Measurements from ENCODE around the gene CLEC16A. TPM values are rescaled to one million over a fixed set of nuclear protein-coding genes. Genes with fewer than 3 reads are reported as not detected.

CLEC16A gene
- total and polyA plus RNA-seq, 5 donors from 2014 or later, result 11.8 to 38.9 (median 12.3) TPM

GRCh38 chr16:11088074-11088730, 143.8 kb downstream of the CLEC16A start:
- Mint-ChIP-seq H3K36me3 (peaks cover 3% of the 10 kb centered on the region), H3K27me3 (no peaks in the 10 kb centered on the region), H3K4me3 (peak overlapping the region in 1 of 4 donors; percentile 7), H3K9me3 (no peaks in the 10 kb centered on the region), H3K4me1 (peaks cover 0 to 67% (median 31%) of the 10 kb centered on the region in 4 donors), H3K27ac (peak overlapping the region; percentile 33 to 87 (median 80))
- Histone ChIP-seq H3K27ac (ENCODE audit: insufficient read depth, low read length, poor library complexity, severe bottlenecking) (peak overlapping the region; percentile 27), H3K9me3 (ENCODE audit: control insufficient read depth in 2 of 2, low read length in 2 of 2) (no peaks in the 10 kb centered on the region), H3K4me3 (ENCODE audit: low read depth, low read length) (no peak overlapping the region), H3K36me3 (ENCODE audit: control insufficient read depth, insufficient read depth, low read length) (peaks cover 2% of the 10 kb centered on the region), H3K4me1 (ENCODE audit: control insufficient read depth, insufficient read depth, low read length, poor library complexity, severe bottlenecking) (peaks cover 35% of the 10 kb centered on the region), H3K27me3 (ENCODE audit: control insufficient read depth, insufficient read depth, low read length) (no peaks in the 10 kb centered on the region)
- DNase-seq (peak in 2 of 3 donors; percentile 37 to 84), ATAC-seq (ENCODE audit: low read depth in 2 of 2) (peak; percentile 75 to 80)

DNA sequence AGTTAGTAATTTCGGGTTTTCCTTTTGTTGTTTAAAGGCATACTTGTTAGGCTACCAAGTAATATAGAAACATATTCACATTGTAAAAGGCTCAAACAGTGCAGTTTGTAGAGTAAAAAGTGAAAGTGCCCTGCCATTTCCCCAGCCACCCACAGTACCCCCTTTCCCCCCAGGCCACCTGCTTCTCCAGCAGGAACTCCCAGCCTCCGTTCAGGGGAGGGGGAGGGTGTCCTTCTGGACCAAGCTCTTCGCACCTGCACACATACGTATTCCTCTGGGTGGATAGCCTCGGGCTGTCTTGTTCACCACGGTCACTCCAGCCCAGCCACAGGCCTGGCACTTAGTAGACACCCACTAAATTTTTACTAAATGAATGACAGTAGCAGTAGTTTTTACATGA, 144.5 kb downstream of the CLEC16A start:
- no peaks in the 10 kb centered on the region for H3K9me3 ChIP-seq (ENCODE audit: control insufficient read depth in 2 of 2, low read length in 2 of 2)
- H3K27me3 Mint-ChIP-seq, result no peaks in the 10 kb centered on the region
- no peak for ATAC-seq (ENCODE audit: low read depth in 2 of 2)
- H3K36me3 ChIP-seq (ENCODE audit: control insufficient read depth, insufficient read depth, low read length), result peaks cover 2% of the 10 kb centered on the region
- H3K27ac Mint-ChIP-seq, result peak overlapping the region in 2 of 3 donors; percentile 33 to 80
- H3K4me1 ChIP-seq (ENCODE audit: control insufficient read depth, insufficient read depth, low read length, poor library complexity, severe bottlenecking), result peaks cover 42% of the 10 kb centered on the region
- H3K27me3 ChIP-seq (ENCODE audit: control insufficient read depth, insufficient read depth, low read length), result no peaks in the 10 kb centered on the region
- DNase-seq, result no peak
- peaks cover 5 to 68% (median 34%) of the 10 kb centered on the region in 4 donors for H3K4me1 Mint-ChIP-seq
- H3K4me3 ChIP-seq (ENCODE audit: low read depth, low read length), result no peak overlapping the region
- peak overlapping the region in 1 of 4 donors; percentile 7 for H3K4me3 Mint-ChIP-seq
- peak overlapping the region; percentile 27 for H3K27ac ChIP-seq (ENCODE audit: insufficient read depth, low read length, poor library complexity, severe bottlenecking)
- no peaks in the 10 kb centered on the region for H3K9me3 Mint-ChIP-seq
- H3K36me3 Mint-ChIP-seq, result peaks cover 3% of the 10 kb centered on the region

DNA sequence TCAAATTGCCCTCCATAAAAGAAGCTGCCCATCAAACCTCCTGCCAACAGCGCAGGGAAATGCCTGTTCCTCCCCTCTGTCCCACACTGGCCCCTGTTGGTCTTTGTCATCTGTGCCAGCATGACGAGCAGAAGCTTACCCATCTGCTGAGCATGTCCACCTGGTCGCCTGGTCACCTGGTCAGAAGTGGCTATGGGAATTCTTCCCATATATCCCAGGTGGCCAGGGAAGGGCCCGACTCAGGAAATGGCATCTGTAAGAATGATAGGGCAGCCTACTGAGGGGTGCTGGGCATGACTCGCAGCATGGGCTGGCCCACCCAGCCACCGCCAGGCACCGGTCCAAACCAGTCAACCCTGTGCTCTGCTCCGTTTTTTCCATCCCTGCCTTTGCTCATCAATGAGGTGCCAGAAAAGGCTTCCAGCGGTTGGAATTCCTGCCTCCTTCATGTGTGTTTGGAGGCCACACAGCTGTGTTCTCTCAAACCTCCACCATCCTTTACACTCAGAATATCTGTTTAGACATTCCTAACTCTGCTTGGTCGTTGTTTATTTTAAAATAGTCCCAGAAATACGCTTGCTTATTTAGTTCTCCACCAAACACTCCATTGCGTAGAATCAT, 145.2 kb downstream of the CLEC16A start:
- Histone ChIP-seq H3K4me3 (ENCODE audit: low read depth, low read length) (no peak overlapping the region), H3K27me3 (ENCODE audit: control insufficient read depth, insufficient read depth, low read length) (no peaks in the 10 kb centered on the region), H3K27ac (ENCODE audit: insufficient read depth, low read length, poor library complexity, severe bottlenecking) (no peak overlapping the region), H3K36me3 (ENCODE audit: control insufficient read depth, insufficient read depth, low read length) (peaks cover 2% of the 10 kb centered on the region), H3K4me1 (ENCODE audit: control insufficient read depth, insufficient read depth, low read length, poor library complexity, severe bottlenecking) (peaks cover 49% of the 10 kb centered on the region), H3K9me3 (ENCODE audit: control insufficient read depth in 2 of 2, low read length in 2 of 2) (no peaks in the 10 kb centered on the region)
- H3K27ac Mint-ChIP-seq, result peak overlapping the region; percentile 59 to 90 (median 68)
- H3K4me1 Mint-ChIP-seq, result peaks cover 10 to 70% (median 35%) of the 10 kb centered on the region in 4 donors
- no peak for ATAC-seq (ENCODE audit: low read depth in 2 of 2)
- no peaks in the 10 kb centered on the region for H3K27me3 Mint-ChIP-seq
- H3K4me3 Mint-ChIP-seq, result peak overlapping the region in 1 of 4 donors; percentile 47
- H3K9me3 Mint-ChIP-seq, result no peaks in the 10 kb centered on the region
- H3K36me3 Mint-ChIP-seq, result peaks cover 3% of the 10 kb centered on the region
- DNase-seq, result no peak

- peaks cover 17 to 73% (median 41%) of the 10 kb centered on the region in 4 donors for H3K4me1 Mint-ChIP-seq
- Histone ChIP-seq H3K27me3 (ENCODE audit: control insufficient read depth, insufficient read depth, low read length) (no peaks in the 10 kb centered on the region), H3K4me1 (ENCODE audit: control insufficient read depth, insufficient read depth, low read length, poor library complexity, severe bottlenecking) (peaks cover 56% of the 10 kb centered on the region), H3K9me3 (ENCODE audit: control insufficient read depth in 2 of 2, low read length in 2 of 2) (no peaks in the 10 kb centered on the region), H3K36me3 (ENCODE audit: control insufficient read depth, insufficient read depth, low read length) (peaks cover 2% of the 10 kb centered on the region), H3K27ac (ENCODE audit: insufficient read depth, low read length, poor library complexity, severe bottlenecking) (no peak overlapping the region), H3K4me3 (ENCODE audit: low read depth, low read length) (no peak overlapping the region)
- peak overlapping the region in 2 of 3 donors; percentile 68 to 90 for H3K27ac Mint-ChIP-seq
- no peak overlapping the region for H3K4me3 Mint-ChIP-seq
- ATAC-seq (ENCODE audit: low read depth in 2 of 2) (no peak), DNase-seq (no peak)
- no peaks in the 10 kb centered on the region for H3K9me3 Mint-ChIP-seq
- H3K27me3 Mint-ChIP-seq, result no peaks in the 10 kb centered on the region
- H3K36me3 Mint-ChIP-seq, result peaks cover 3% of the 10 kb centered on the region
These were observed 145.9 kb downstream of the CLEC16A start for GRCh38 chr16:11090232-11090631.

GRCh38 chr16:11091021-11091785, 146.8 kb downstream of the CLEC16A start:
- Histone ChIP-seq H3K27me3 (ENCODE audit: control insufficient read depth, insufficient read depth, low read length) (no peaks in the 10 kb centered on the region), H3K4me3 (ENCODE audit: low read depth, low read length) (no peak overlapping the region), H3K4me1 (ENCODE audit: control insufficient read depth, insufficient read depth, low read length, poor library complexity, severe bottlenecking) (peaks cover 57% of the 10 kb centered on the region), H3K9me3 (ENCODE audit: control insufficient read depth in 2 of 2, low read length in 2 of 2) (no peaks in the 10 kb centered on the region), H3K27ac (ENCODE audit: insufficient read depth, low read length, poor library complexity, severe bottlenecking) (no peak overlapping the region), H3K36me3 (ENCODE audit: control insufficient read depth, insufficient read depth, low read length) (no peaks in the 10 kb centered on the region)
- peaks cover 17 to 73% (median 41%) of the 10 kb centered on the region in 4 donors for H3K4me1 Mint-ChIP-seq
- H3K36me3 Mint-ChIP-seq, result peaks cover 3% of the 10 kb centered on the region
- ATAC-seq (ENCODE audit: low read depth in 2 of 2) (no peak), DNase-seq (peak in 1 of 3 donors; percentile 43)
- H3K4me3 Mint-ChIP-seq, result peak overlapping the region in 1 of 4 donors; percentile 44
- no peaks in the 10 kb centered on the region for H3K27me3 Mint-ChIP-seq
- peak overlapping the region in 1 of 3 donors; percentile 26 for H3K27ac Mint-ChIP-seq
- no peaks in the 10 kb centered on the region for H3K9me3 Mint-ChIP-seq

- no peak for DNase-seq
- no peak for ATAC-seq (ENCODE audit: low read depth in 2 of 2)
- H3K9me3 Mint-ChIP-seq, result no peaks in the 10 kb centered on the region
- H3K27ac Mint-ChIP-seq, result peak overlapping the region; percentile 90 to 97 (median 95)
- Histone ChIP-seq H3K4me3 (ENCODE audit: low read depth, low read length) (no peak overlapping the region), H3K36me3 (ENCODE audit: control insufficient read depth, insufficient read depth, low read length) (peaks cover under 1% of the 10 kb centered on the region), H3K27ac (ENCODE audit: insufficient read depth, low read length, poor library complexity, severe bottlenecking) (peak overlapping the region; percentile 64), H3K27me3 (ENCODE audit: control insufficient read depth, insufficient read depth, low read length) (no peaks in the 10 kb centered on the region), H3K4me1 (ENCODE audit: control insufficient read depth, insufficient read depth, low read length, poor library complexity, severe bottlenecking) (peaks cover 44% of the 10 kb centered on the region), H3K9me3 (ENCODE audit: control insufficient read depth in 2 of 2, low read length in 2 of 2) (no peaks in the 10 kb centered on the region)
- H3K36me3 Mint-ChIP-seq, result peaks cover 16% of the 10 kb centered on the region
- H3K4me3 Mint-ChIP-seq, result peak overlapping the region in 3 of 4 donors; percentile 49 to 78 (median 51)
- no peaks in the 10 kb centered on the region for H3K27me3 Mint-ChIP-seq
- peaks cover 17 to 59% (median 40%) of the 10 kb centered on the region in 4 donors for H3K4me1 Mint-ChIP-seq
These were observed 148.6 kb downstream of the CLEC16A start for GRCh38 chr16:11092788-11093571.

GRCh38 chr16:11093572-11094074, 149.3 kb downstream of the CLEC16A start:
- Mint-ChIP-seq H3K4me1 (peaks cover 17 to 52% (median 37%) of the 10 kb centered on the region in 4 donors), H3K27me3 (no peaks in the 10 kb centered on the region), H3K4me3 (peak overlapping the region in 3 of 4 donors; percentile 51 to 78 (median 73)), H3K36me3 (peaks cover 20% of the 10 kb centered on the region), H3K27ac (peak overlapping the region; percentile 90 to 97 (median 95)), H3K9me3 (no peaks in the 10 kb centered on the region)
- DNase-seq (peak in 1 of 3 donors; percentile 79), ATAC-seq (ENCODE audit: low read depth in 2 of 2) (peak; percentile 53 to 63)
- Histone ChIP-seq H3K4me3 (ENCODE audit: low read depth, low read length) (no peak overlapping the region), H3K4me1 (ENCODE audit: control insufficient read depth, insufficient read depth, low read length, poor library complexity, severe bottlenecking) (peaks cover 38% of the 10 kb centered on the region), H3K36me3 (ENCODE audit: control insufficient read depth, insufficient read depth, low read length) (peaks cover 2% of the 10 kb centered on the region), H3K27ac (ENCODE audit: insufficient read depth, low read length, poor library complexity, severe bottlenecking) (peak overlapping the region; percentile 64), H3K9me3 (ENCODE audit: control insufficient read depth in 2 of 2, low read length in 2 of 2) (no peaks in the 10 kb centered on the region), H3K27me3 (ENCODE audit: control insufficient read depth, insufficient read depth, low read length) (no peaks in the 10 kb centered on the region)
